22Rv1 (cell line): ENCODE results near the gene SLC51B.
"Not testable (repeated sequence)": the region's sequence is repeated elsewhere in the genome, so short reads cannot be mapped to it uniquely, and the experiment has no call there.

Experiments
- H3K27ac ChIP-seq: fragments of 450-650 bp; 2 replicates; pipeline ENCODE4 v1.5.1; 2017
- ZFX ChIP-seq: fragments of 450-650 bp; IDR thresholded peaks from 2 replicates; pipeline ENCODE4 v1.6.1; 2017; ENCODE audit warnings: antibody characterized with exemption, borderline replicate concordance
- TF ChIP-seq, protein P1 (sequence below): fragments of 450-650 bp; IDR thresholded peaks from 2 replicates; pipeline ENCODE4 v1.5.1; 2017; ENCODE audit warnings: mild to moderate bottlenecking

SLC51B gene

DNA sequence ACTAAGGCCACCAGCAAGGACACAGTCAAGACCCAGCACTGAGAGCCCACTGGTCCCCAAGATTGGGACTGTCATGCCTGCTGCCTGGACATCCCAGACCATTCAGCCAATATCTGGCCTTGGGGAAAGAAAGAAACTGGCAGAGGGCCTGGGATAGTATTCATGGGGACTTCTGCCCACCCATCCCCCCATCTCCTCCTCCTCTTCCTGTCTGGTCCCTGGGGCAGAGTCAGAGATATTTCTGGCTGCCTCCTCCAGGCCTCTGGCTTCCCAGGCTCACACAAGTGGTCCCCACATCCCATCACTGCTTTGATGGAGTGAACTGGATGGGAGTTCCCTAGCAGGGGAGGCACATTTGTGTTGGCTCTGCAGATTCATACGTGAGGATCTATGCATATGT is 26.8 kb downstream of the SLC51B start:
- TF ChIP-seq, protein P1, sequence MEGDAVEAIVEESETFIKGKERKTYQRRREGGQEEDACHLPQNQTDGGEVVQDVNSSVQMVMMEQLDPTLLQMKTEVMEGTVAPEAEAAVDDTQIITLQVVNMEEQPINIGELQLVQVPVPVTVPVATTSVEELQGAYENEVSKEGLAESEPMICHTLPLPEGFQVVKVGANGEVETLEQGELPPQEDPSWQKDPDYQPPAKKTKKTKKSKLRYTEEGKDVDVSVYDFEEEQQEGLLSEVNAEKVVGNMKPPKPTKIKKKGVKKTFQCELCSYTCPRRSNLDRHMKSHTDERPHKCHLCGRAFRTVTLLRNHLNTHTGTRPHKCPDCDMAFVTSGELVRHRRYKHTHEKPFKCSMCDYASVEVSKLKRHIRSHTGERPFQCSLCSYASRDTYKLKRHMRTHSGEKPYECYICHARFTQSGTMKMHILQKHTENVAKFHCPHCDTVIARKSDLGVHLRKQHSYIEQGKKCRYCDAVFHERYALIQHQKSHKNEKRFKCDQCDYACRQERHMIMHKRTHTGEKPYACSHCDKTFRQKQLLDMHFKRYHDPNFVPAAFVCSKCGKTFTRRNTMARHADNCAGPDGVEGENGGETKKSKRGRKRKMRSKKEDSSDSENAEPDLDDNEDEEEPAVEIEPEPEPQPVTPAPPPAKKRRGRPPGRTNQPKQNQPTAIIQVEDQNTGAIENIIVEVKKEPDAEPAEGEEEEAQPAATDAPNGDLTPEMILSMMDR, result no peak
- H3K27ac ChIP-seq, result no peak overlapping the region

DNA sequence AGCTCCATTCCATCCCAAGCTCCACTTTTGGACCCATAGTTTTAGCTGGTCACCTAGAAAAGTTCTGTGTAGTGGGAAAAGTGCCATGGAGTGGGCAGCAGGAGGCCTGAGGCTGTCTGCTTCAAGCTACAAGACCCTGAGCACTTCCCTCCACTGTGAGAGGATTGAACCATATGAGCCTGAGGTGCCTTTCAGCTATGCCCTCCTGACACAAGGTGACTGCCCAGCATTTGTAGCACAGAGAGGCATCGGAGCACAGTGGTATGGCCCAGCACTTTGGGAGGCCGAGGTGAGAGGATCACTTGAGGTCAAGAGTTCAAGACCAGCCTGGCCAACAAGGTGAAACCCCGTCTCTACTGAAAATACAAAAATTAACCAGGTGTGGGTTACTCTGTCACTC is 27.4 kb downstream of the SLC51B start:
- TF ChIP-seq, protein P1, result no peak
- TF ChIP-seq ZFX, result no peak
- H3K27ac ChIP-seq, result no peak overlapping the region

DNA sequence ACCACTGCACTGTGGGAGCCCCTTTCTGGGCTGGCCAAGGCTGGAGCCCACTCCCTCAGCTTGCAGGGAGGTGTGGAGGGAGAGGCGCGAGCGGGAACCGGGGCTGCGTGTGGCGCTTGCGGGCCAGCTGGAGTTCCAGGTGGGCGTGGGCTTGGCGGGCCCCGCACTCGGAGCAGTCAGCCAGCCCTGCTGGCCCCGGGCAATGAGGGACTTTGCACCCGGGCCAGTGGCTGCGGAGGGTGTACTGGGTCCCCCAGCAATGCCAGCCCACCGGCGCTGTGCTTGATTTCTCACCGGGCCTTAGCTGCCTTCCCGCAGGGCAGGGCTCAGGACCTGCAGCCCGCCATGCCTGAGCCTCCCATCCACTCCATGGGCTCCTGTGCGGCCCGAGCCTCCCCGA is 29.8 kb downstream of the SLC51B start:
- H3K27ac ChIP-seq, result not testable (repeated sequence)

DNA sequence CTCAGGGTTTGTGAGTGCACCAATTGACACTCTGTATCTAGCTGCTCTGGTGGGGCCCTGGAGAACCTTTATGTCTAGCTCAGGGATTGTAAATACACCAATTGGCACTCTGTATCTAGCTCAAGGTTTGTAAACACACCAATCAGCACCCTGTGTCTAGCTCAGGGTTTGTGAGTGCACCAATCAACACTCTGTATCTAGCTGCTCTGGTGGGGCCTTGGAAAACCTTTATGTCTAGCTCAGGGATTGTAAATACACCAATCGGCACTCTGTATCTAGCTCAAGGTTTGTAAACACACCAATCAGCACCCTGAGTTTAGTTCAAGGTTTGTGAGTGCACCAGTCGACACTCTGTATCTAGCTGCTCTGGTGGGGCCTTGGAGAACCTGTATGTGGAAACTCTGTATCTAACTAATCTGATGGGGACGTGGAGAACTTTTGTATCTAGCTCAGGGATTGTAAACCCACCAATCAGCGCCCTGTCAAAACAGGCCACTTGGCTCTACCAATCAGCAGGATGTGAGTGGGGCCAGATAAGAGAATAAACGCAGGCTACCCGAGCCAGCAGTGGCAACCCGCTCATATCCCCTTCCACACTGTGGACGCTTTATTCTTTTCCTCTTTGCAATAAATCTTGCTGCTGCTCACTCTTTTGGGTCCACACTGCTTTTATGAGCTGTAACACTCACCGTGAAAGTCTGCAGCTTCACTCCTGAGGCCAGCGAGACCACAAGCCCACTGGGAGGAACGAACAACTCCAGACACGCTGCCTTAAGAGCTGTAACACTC is 30.6 kb downstream of the SLC51B start:
- H3K27ac ChIP-seq, result not testable (repeated sequence)

DNA sequence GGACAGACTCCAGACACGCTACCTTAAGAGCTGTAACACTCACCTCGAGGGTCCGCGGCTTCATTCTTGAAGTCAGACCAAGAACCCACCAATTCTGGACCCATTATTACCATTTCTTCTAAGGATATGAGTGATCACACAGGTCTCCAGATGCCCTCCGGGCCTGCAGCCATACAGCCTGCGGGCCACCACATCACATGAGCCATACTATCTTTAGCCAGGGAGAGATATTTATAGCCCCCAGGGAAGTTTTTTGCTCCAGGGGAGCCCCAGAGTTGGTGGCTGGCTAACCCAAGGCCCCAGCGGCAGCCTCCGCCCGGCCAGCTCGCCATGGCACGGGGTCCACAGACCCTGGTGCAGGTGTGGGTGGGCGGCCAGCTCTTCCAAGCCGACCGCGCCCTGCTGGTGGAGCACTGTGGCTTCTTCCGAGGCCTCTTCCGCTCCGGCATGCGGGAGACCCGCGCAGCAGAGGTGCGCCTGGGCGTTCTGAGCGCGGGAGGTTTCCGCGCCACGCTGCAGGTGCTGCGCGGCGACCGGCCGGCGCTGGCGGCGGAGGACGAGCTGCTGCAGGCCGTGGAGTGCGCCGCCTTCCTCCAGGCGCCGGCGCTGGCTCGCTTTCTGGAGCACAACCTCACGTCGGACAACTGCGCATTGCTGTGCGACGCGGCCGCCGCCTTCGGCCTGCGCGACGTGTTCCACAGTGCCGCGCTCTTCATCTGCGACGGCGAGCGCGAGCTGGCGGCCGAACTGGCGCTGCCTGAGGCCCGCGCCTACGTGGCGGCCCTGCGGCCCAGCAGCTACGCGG is 31.5 kb downstream of the SLC51B start, which contains the start of gene KBTBD13:
Gene KBTBD13 (plus strand): TSS at position 261 of the 805 bp plus-strand sequence. CDS start 70 bp downstream, at position 331.
- no peak for TF ChIP-seq ZFX
- TF ChIP-seq, protein P1, result no peak
- H3K27ac ChIP-seq, result no peak within 1 kb of the TSS

DNA sequence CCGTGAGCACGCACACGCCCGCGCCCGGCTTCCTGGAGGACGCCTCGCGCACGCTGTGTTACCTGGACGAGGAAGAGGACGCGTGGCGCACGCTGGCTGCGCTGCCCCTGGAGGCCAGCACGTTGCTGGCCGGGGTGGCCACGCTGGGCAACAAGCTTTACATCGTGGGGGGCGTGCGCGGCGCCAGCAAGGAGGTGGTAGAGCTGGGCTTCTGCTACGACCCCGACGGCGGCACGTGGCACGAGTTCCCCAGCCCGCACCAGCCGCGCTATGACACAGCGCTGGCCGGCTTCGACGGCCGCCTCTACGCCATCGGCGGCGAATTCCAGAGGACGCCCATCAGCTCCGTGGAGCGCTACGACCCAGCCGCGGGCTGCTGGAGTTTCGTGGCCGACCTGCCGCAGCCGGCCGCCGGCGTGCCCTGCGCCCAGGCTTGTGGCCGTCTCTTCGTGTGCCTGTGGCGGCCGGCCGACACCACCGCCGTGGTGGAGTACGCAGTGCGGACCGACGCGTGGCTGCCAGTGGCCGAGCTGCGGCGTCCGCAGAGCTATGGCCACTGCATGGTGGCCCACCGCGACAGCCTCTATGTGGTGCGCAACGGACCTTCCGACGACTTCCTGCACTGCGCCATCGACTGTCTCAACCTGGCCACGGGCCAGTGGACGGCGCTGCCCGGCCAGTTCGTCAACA is 32.2 kb downstream of the SLC51B start:
- no peak for TF ChIP-seq ZFX
- TF ChIP-seq, protein P1, result no peak

DNA sequence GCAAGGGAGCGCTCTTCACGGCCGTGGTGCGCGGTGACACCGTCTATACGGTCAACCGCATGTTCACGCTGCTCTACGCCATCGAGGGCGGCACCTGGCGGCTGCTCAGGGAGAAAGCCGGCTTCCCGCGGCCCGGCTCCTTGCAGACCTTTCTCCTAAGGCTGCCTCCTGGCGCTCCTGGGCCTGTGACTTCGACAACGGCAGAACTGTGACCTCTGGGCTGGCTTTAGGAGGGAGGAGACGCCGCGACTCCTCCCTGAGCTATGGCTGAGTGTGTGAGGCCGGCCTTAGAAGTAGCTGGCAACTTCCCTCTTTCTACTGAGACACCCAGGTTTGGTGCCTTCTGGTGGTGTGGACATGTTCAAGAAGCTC is 32.8 kb downstream of the SLC51B start:
- no peak overlapping the region for H3K27ac ChIP-seq
- TF ChIP-seq, protein P1, result peak; percentile 76
- no peak for TF ChIP-seq ZFX

More for the DNA sequence above, 32.2 kb downstream of the SLC51B start:
- no peak overlapping the region for H3K27ac ChIP-seq

DNA sequence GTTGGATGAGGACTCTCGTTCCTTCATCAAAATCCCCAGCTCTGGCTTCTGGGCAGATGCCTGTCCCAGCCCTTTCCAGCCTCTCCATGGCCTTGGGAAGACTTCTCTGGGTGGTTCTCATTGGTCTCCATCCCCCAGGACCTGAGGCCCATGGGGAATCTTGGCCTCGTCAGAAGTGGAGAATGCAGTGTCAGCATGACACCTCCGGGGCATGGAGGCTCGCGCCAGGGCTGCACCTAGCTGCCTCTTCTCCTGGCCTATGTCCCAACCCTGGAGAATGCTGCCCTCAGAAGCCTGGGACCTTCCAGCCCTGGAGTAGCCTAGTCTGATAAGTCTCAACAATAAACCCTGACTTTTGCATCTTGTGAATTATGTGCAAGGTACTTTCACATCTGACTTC is 34.4 kb downstream of the SLC51B start:
- no peak overlapping the region for H3K27ac ChIP-seq
- TF ChIP-seq, protein P1, result no peak
- no peak for TF ChIP-seq ZFX
